Activated CD4-positive, alpha-beta T cell treated with anti-CD3 and anti-CD28 coated beads, Interleukin-2, Interleukin-6, amounts not matched to agents 100 ng/mL and 50 ng/mL, durations not matched to agents 16 hours and 8 hours (primary cell): Measurements from ENCODE around the gene OR51B4.
"Not testable (repeated sequence)": the region's sequence is repeated elsewhere in the genome, so short reads cannot be mapped to it uniquely, and the experiment has no call there.

ENCODE experiments used
- DNase-seq: peaks from one replicate; pipeline ENCODE4 v3.0.0-alpha.2; 2020

The OR51B4 gene

GRCh38 chr11:5269715-5270147, 32.0 kb downstream of the OR51B4 start, which contains the start of gene HBE1:
Gene HBE1 (minus strand): TSS chr11:5269945. CDS start chr11:5269890, 55 bp downstream.
- no peak for DNase-seq

- DNase-seq = no peak
Measured at GRCh38 chr11:5267033-5267563, 34.6 kb downstream of the OR51B4 start.

GRCh38 chr11:5266609-5267008, 35.1 kb downstream of the OR51B4 start:
- DNase-seq = no peak

- DNase-seq = no peak
Measured at GRCh38 chr11:5265832-5266231, 35.9 kb downstream of the OR51B4 start.

GRCh38 chr11:5258543-5259262, 43.0 kb downstream of the OR51B4 start:
- DNase-seq = no peak

- DNase-seq = no peak
Measured at GRCh38 chr11:5257296-5257695, 44.5 kb downstream of the OR51B4 start.

GRCh38 chr11:5254646-5255413, 46.9 kb downstream of the OR51B4 start, which contains the start of gene HBG2:
Gene HBG2 (minus strand): TSS chr11:5254781. CDS start chr11:5254728, 53 bp downstream.
- DNase-seq = not testable (repeated sequence)

GRCh38 chr11:5254023-5254422, 47.7 kb downstream of the OR51B4 start:
- DNase-seq = not testable (repeated sequence)

- not testable (repeated sequence) for DNase-seq
Measured at GRCh38 chr11:5253440-5253839, 48.3 kb downstream of the OR51B4 start.

- no peak for DNase-seq
Measured at GRCh38 chr11:5252919-5253265, 48.9 kb downstream of the OR51B4 start.

GRCh38 chr11:5252192-5252918, 49.4 kb downstream of the OR51B4 start:
- DNase-seq = no peak

GRCh38 chr11:5251746-5252145, 50.0 kb downstream of the OR51B4 start:
- no peak for DNase-seq
